H1 (cell line): Measurements from ENCODE around the gene RPL12. TPM values are rescaled to one million over a fixed set of nuclear protein-coding genes. Genes with fewer than 3 reads are reported as not detected.

Experiments
- CBX8 ChIP-seq: fragments of 300-800, 300-1000 bp; sonication (generic); IDR thresholded peaks from 2 replicates; pipeline ENCODE4 v1.7.1; 2016; ENCODE audit warnings: low read depth, low read length, borderline replicate concordance
- RAD21 ChIP-seq, 2 experiments: IDR thresholded peaks in 1 of 2; conservative IDR thresholded peaks in 1 of 2; 2 replicates each; pipeline ENCODE4 v1.6.1; 2011; ENCODE audit warnings: low read depth in 2 of 2, low read length in 2 of 2, improper control_type of control experiment in 1 of 2, inconsistent platforms in 1 of 2, mild to moderate bottlenecking in 1 of 2, moderate library complexity in 1 of 2
- TAF1 ChIP-seq: IDR thresholded peaks from 2 replicates; pipeline ENCODE4 v1.6.1; 2011; ENCODE audit warnings: mild to moderate bottlenecking, low read depth, low read length
- polyA plus RNA-seq, 7 experiments: library from polyadenylated mRNA; depleted of rRNA in 3 of 7; stranded (reverse) in 5 of 7; unstranded in 2 of 7; fragments of >200 nt in 5 of 7; fragments of 200-250 nt in 2 of 7; gene quantifications; 1 replicate in 5 of 7; 2 replicates in 1 of 7; 4 replicates in 1 of 7; pipeline versions ENCODE4 v1.2.1 to v1.2.3, GENCODE V29; 2011 to 2013; ENCODE audit warnings: missing spikeins in 2 of 7, mixed read lengths in 2 of 7
- total RNA-seq: library from RNA; stranded (reverse); fragmentation: NEBNext Ultra II Directional; extraction: Animal tissue kit (Norgen Biotek cat#: 25700); gene quantifications from 2 replicates; pipeline ENCODE4 v1.2.1, GENCODE V29; 2021

The RPL12 gene
- total and polyA plus RNA-seq, 2 of the 8 experiments (the other 6 are each of a cell fraction or from before 2014, with no cell fraction given) = 1,993 to 4,892 TPM

GRCh38 chr9:127498298-127498697 lies 47.1 kb upstream of the RPL12 start (continued):
- no peak for TF ChIP-seq RAD21 (IDR thresholded peaks at IDR 0.05 in 1 of 2, conservative IDR thresholded peaks at IDR 0.05 in 1 of 2; ENCODE audit: low read depth in 2 of 2, low read length in 2 of 2)
- TF ChIP-seq CBX8 = no peak
- TF ChIP-seq TAF1 = no peak
